Stimulated activated naive CD8-positive, alpha-beta T cell treated with anti-CD3 and anti-CD28 coated beads, Interleukin-15, Interleukin-2, amounts not matched to agents 100 U/mL and 50 U/mL, for 24 hours (primary cell): ENCODE measurements around the gene CAMK4.

Source experiments
- ATAC-seq: fragments of 150-1000 bp; cut with Tn5 transposase; one replicate; pipeline ENCODE4 v1.10.0; 2021
- DNase-seq: peaks from one replicate; pipeline ENCODE4 v3.0.0; 2021

CAMK4 gene

GRCh38 chr5:111493031-111493430 is 268.8 kb downstream of the CAMK4 start:
- DNase-seq (no peak), ATAC-seq (no peak)

- no peak for ATAC-seq
- no peak for DNase-seq
Measured at GRCh38 chr5:111494355-111494999, 270.3 kb downstream of the CAMK4 start.

GRCh38 chr5:111495159-111495558 is 271.0 kb downstream of the CAMK4 start:
- no peak for ATAC-seq
- no peak for DNase-seq

- ATAC-seq: no peak
- no peak for DNase-seq
Measured at GRCh38 chr5:111498346-111498745, 274.2 kb downstream of the CAMK4 start.

GRCh38 chr5:111502956-111503355 is 278.8 kb downstream of the CAMK4 start:
- DNase-seq (no peak), ATAC-seq (no peak)

- ATAC-seq (no peak), DNase-seq (no peak)
Measured at GRCh38 chr5:111505096-111505495, 280.9 kb downstream of the CAMK4 start.

- ATAC-seq (no peak), DNase-seq (no peak)
Measured at GRCh38 chr5:111507276-111507675, 283.1 kb downstream of the CAMK4 start.

- DNase-seq (no peak), ATAC-seq (no peak)
Measured at GRCh38 chr5:111509119-111509518, 284.9 kb downstream of the CAMK4 start.

GRCh38 chr5:111511174-111511830 is 287.1 kb downstream of the CAMK4 start:
- DNase-seq (no peak), ATAC-seq (no peak)

- ATAC-seq (no peak), DNase-seq (peak; percentile 38)
Measured at GRCh38 chr5:111511831-111512374, 287.7 kb downstream of the CAMK4 start.

GRCh38 chr5:111512375-111513130 is 288.4 kb downstream of the CAMK4 start, which contains the start of gene STARD4:
TSS of gene STARD4 (minus strand) at chr5:111512535. CDS start at chr5:111507433, 5,102 bp downstream.
- DNase-seq (peak; percentile 94), ATAC-seq (peak; percentile 97)

GRCh38 chr5:111513131-111513520 is 288.9 kb downstream of the CAMK4 start:
- DNase-seq (no peak), ATAC-seq (no peak)

GRCh38 chr5:111514087-111514486 is 289.9 kb downstream of the CAMK4 start:
- DNase-seq (no peak), ATAC-seq (no peak)

- DNase-seq: no peak
- no peak for ATAC-seq
Measured at GRCh38 chr5:111517853-111518501, 293.8 kb downstream of the CAMK4 start.

- DNase-seq (no peak), ATAC-seq (no peak)
Measured at GRCh38 chr5:111518777-111519176, 294.6 kb downstream of the CAMK4 start.

- DNase-seq: no peak
- no peak for ATAC-seq
Measured at GRCh38 chr5:111520908-111521307, 296.7 kb downstream of the CAMK4 start.

- ATAC-seq (no peak), DNase-seq (no peak)
Measured at GRCh38 chr5:111528056-111528455, 303.9 kb downstream of the CAMK4 start.

GRCh38 chr5:111530298-111530740 is 306.1 kb downstream of the CAMK4 start:
- DNase-seq: peak; percentile 82

GRCh38 chr5:111532886-111533582 is 308.9 kb downstream of the CAMK4 start:
- DNase-seq: no peak

More at GRCh38 chr5:111530298-111530740, 306.1 kb downstream of the CAMK4 start:
- ATAC-seq: peak; percentile 100

GRCh38 chr5:111535879-111536549 is 311.8 kb downstream of the CAMK4 start:
- no peak for DNase-seq
- no peak for ATAC-seq

More at GRCh38 chr5:111532886-111533582, 308.9 kb downstream of the CAMK4 start:
- ATAC-seq: no peak
